Testis (tissue), 3 donors: ENCODE data around the gene HOXA10. TPM values are rescaled to one million over a fixed set of nuclear protein-coding genes. Genes with fewer than 3 reads are reported as not detected.
A peak's percentile ranks its signal among the peaks of the same experiment; 100 is the strongest.

Experiments used
- DNase-seq: peaks from one replicate; pipeline ENCODE4 v3.0.0-alpha.2; 2019
- H3K27ac ChIP-seq, 2 donors: fragments of 200-600 bp; sonication (generic); one replicate each; pipeline ENCODE4 v1.5.1; 2019
- H3K27me3 ChIP-seq: fragments of 200-600 bp; sonication (generic); one replicate; pipeline ENCODE4 v1.5.1; 2019
- H3K36me3 ChIP-seq: fragments of 200-600 bp; sonication (generic); one replicate; pipeline ENCODE4 v1.5.1; 2017; ENCODE audit warnings: low read depth; ENCODE audit errors: missing control alignments
- H3K4me1 ChIP-seq: fragments of 200-600 bp; sonication (generic); one replicate; pipeline ENCODE4 v1.5.1; 2019
- H3K4me3 ChIP-seq, 2 donors: fragments of 200-600 bp; sonication (generic); one replicate each; pipeline ENCODE4 v1.5.1; 2017 to 2019
- H3K9me3 ChIP-seq: fragments of 200-600 bp; sonication (generic); one replicate; pipeline ENCODE4 v1.5.1; 2017
- CTCF ChIP-seq, 3 experiments: fragments of 450-650 bp in 2 of 3; fragments of 200-600 bp in 1 of 3; sonication (generic) in 1 of 3; IDR thresholded peaks; one replicate each; pipeline ENCODE4 v1.5.1; 2016 to 2019; ENCODE audit warnings: antibody characterized with exemption in 3 of 3, mild to moderate bottlenecking in 2 of 3, moderate library complexity in 1 of 3
- POLR2A ChIP-seq: fragments of 450-650 bp; IDR thresholded peaks from one replicate; pipeline ENCODE4 v1.6.1; 2017; ENCODE audit warnings: antibody characterized with exemption, mild to moderate bottlenecking, moderate library complexity
- WGBS, 2 donors: methylation state at CpG; one replicate each; pipeline ENCODE4 v1.1.5; 2018; 5-methylcytosine and 5-hydroxymethylcytosine counted together
- intact Hi-C: fragments of 100-400 bp; cut with DNase I; formaldehyde crosslinking; loops from one replicate; pipeline ENCODE4 v1.15.1; 2023; ENCODE audit warnings: low total_unique reads
- polyA plus RNA-seq: library from polyadenylated mRNA; stranded (reverse); fragments of 350-450 nt; fragmentation: Illumina TruSeq; extraction: RNeasy Lipid Tissue Mini Kit (QIAGEN cat#74804); gene quantifications from one replicate; pipeline ENCODE4 v1.2.3, GENCODE V29; 2014; ENCODE audit warnings: low read depth, low replicate concordance; ENCODE audit not compliant: insufficient read depth
- total RNA-seq, 2 donors: library from RNA; depleted of rRNA; stranded (reverse); fragments of >200 nt; gene quantifications; one replicate each; pipeline ENCODE4 v1.2.3, GENCODE V29; 2016

Gene HOXA10
- total and polyA plus RNA-seq, 3 donors from 2014 or later = 0.31 to 1.8 (median 1.6) TPM

GRCh38 chr7:27160546-27161213, 13.4 kb downstream of the HOXA10 start:
- intact Hi-C loops = loop anchor here (10.0 kb wide), 1 partner anchor 786 kb away; no protein-coding TSS in a partner anchor
- Histone ChIP-seq H3K36me3 (no peaks in the 10 kb centered on the region), H3K9me3 (no peaks in the 10 kb centered on the region), H3K27ac (no peak overlapping the region), H3K27me3 (peaks cover 6% of the 10 kb centered on the region), H3K4me3 (peak overlapping the region; percentile 46 to 62), H3K4me1 (peaks cover 10% of the 10 kb centered on the region)
- TF ChIP-seq POLR2A (no peak), CTCF (IDR thresholded peaks at IDR 0.05) (peak; percentile 98 to 100 (median 99))
- DNase-seq = peak; percentile 95
- WGBS, 2 donors = 2 to 3% methylated on average over 24 to 42 of the region's 54 CpGs

- no peak for DNase-seq
- 56 to 58% methylated on average over 20 to 23 of the region's 23 CpGs for WGBS, 2 donors
- intact Hi-C loops = loop anchor here (10.0 kb wide), 1 partner anchor 785 kb away; no protein-coding TSS in a partner anchor
- Histone ChIP-seq H3K4me1 (peaks cover 8% of the 10 kb centered on the region), H3K36me3 (no peaks in the 10 kb centered on the region), H3K27me3 (peaks cover 6% of the 10 kb centered on the region), H3K27ac (no peak overlapping the region), H3K4me3 (peak overlapping the region; percentile 46 to 62), H3K9me3 (no peaks in the 10 kb centered on the region)
- no peak for TF ChIP-seq CTCF (IDR thresholded peaks at IDR 0.05)
- no peak for TF ChIP-seq POLR2A
These were observed 14.0 kb downstream of the HOXA10 start for GRCh38 chr7:27160145-27160545.

- Histone ChIP-seq H3K4me1 (peaks cover 13% of the 10 kb centered on the region), H3K27me3 (peaks cover 6% of the 10 kb centered on the region), H3K36me3 (no peaks in the 10 kb centered on the region), H3K9me3 (no peaks in the 10 kb centered on the region), H3K4me3 (no peak overlapping the region), H3K27ac (no peak overlapping the region)
- no peak for TF ChIP-seq POLR2A
- no peak for TF ChIP-seq CTCF (IDR thresholded peaks at IDR 0.05)
- 50 to 61% methylated on average over 20 to 27 of the region's 27 CpGs for WGBS, 2 donors
- DNase-seq = no peak
- intact Hi-C loops = loop anchor here (10.0 kb wide), 1 partner anchor 785 kb away; no protein-coding TSS in a partner anchor
These were observed 14.6 kb downstream of the HOXA10 start for GRCh38 chr7:27159266-27160144.

GRCh38 chr7:27158436-27159265, 15.5 kb downstream of the HOXA10 start:
- no peak for DNase-seq
- H3K4me1 ChIP-seq = peaks cover 13% of the 10 kb centered on the region
- no peak for TF ChIP-seq POLR2A
- no peak for TF ChIP-seq CTCF (IDR thresholded peaks at IDR 0.05)
- 28 to 35% methylated on average over 17 to 29 of the region's 35 CpGs for WGBS, 2 donors
- intact Hi-C loops = no loop called here
- no peak overlapping the region for H3K27ac ChIP-seq
- no peaks in the 10 kb centered on the region for H3K36me3 ChIP-seq
- no peaks in the 10 kb centered on the region for H3K9me3 ChIP-seq
- peaks cover 8% of the 10 kb centered on the region for H3K27me3 ChIP-seq
- no peak overlapping the region for H3K4me3 ChIP-seq
